HFFc6 (cell line): ENCODE results near the gene SLC8A2. TPM values are rescaled to one million over a fixed set of nuclear protein-coding genes. Genes with fewer than 3 reads are reported as not detected.

Source experiments
- DNase-seq: peaks from one replicate; pipeline ENCODE4 v3.0.0-alpha.2; 2018
- H3K27ac Mint-ChIP-seq: 2 replicates; pipeline ENCODE4 v1.8.0; 2020; ENCODE audit warnings: mild to moderate bottlenecking, mixed read lengths
- H3K27me3 Mint-ChIP-seq: 2 replicates; pipeline ENCODE4 v1.8.0; 2021; ENCODE audit warnings: mild to moderate bottlenecking, moderate library complexity, mixed read lengths; ENCODE audit not compliant: insufficient read depth
- H3K36me3 Mint-ChIP-seq: 2 replicates; pipeline ENCODE4 v1.8.0; 2021; ENCODE audit warnings: low read depth, mixed read lengths
- H3K4me1 Mint-ChIP-seq: 2 replicates; pipeline ENCODE4 v1.8.0; 2020; ENCODE audit warnings: low read depth, mixed read lengths
- H3K4me3 Mint-ChIP-seq: 2 replicates; pipeline ENCODE4 v1.8.0; 2020; ENCODE audit warnings: mild to moderate bottlenecking, moderate library complexity, mixed read lengths
- H3K9me3 Mint-ChIP-seq: 2 replicates; pipeline ENCODE4 v1.8.0; 2020; ENCODE audit warnings: mild to moderate bottlenecking, mixed read lengths
- CTCF ChIP-seq: fragments of 200-600 bp; sonication (generic); IDR thresholded peaks from 2 replicates; pipeline ENCODE4 v1.5.0; 2021; ENCODE audit warnings: antibody characterized with exemption, mild to moderate bottlenecking
- total RNA-seq, 6 experiments: library from RNA; stranded (reverse); fragmentation: NEBNext Ultra II Directional; extraction: Animal tissue kit (Norgen Biotek cat#: 25700); gene quantifications; 2 replicates in 1 of 6; 3 replicates in 5 of 6; pipeline ENCODE4 v1.2.3, GENCODE V29; 2021

The SLC8A2 gene
- total RNA-seq, 6 experiments from 2014 or later: not detected

GRCh38 chr19:47469719-47470118, 2.0 kb downstream of the SLC8A2 start:
- Mint-ChIP-seq H3K36me3 (no peaks in the 10 kb centered on the region), H3K4me1 (peaks cover 11% of the 10 kb centered on the region), H3K9me3 (no peaks in the 10 kb centered on the region), H3K4me3 (no peak overlapping the region), H3K27ac (no peak overlapping the region), H3K27me3 (peaks cover 41% of the 10 kb centered on the region)
- no peak for TF ChIP-seq CTCF
- DNase-seq: no peak

GRCh38 chr19:47469363-47469700, 2.4 kb downstream of the SLC8A2 start:
- no peak overlapping the region for H3K27ac Mint-ChIP-seq
- DNase-seq: no peak
- no peaks in the 10 kb centered on the region for H3K36me3 Mint-ChIP-seq
- H3K4me3 Mint-ChIP-seq: no peak overlapping the region
- no peak for TF ChIP-seq CTCF
- H3K9me3 Mint-ChIP-seq: no peaks in the 10 kb centered on the region
- H3K27me3 Mint-ChIP-seq: peaks cover 43% of the 10 kb centered on the region
- peaks cover 11% of the 10 kb centered on the region for H3K4me1 Mint-ChIP-seq

- Mint-ChIP-seq H3K27ac (no peak overlapping the region), H3K9me3 (no peaks in the 10 kb centered on the region), H3K27me3 (peaks cover 43% of the 10 kb centered on the region), H3K4me3 (no peak overlapping the region), H3K4me1 (peaks cover 11% of the 10 kb centered on the region), H3K36me3 (no peaks in the 10 kb centered on the region)
- no peak for TF ChIP-seq CTCF
- no peak for DNase-seq
Measured at GRCh38 chr19:47467914-47468313, 3.8 kb downstream of the SLC8A2 start.

- Mint-ChIP-seq H3K36me3 (no peaks in the 10 kb centered on the region), H3K9me3 (no peaks in the 10 kb centered on the region), H3K4me3 (no peak overlapping the region), H3K27me3 (peaks cover 42% of the 10 kb centered on the region), H3K4me1 (peaks cover under 1% of the 10 kb centered on the region), H3K27ac (no peak overlapping the region)
- TF ChIP-seq CTCF: no peak
- DNase-seq: no peak
Measured at GRCh38 chr19:47465957-47466356, 5.7 kb downstream of the SLC8A2 start.

GRCh38 chr19:47464675-47465419, 6.8 kb downstream of the SLC8A2 start:
- peaks cover 33% of the 10 kb centered on the region for H3K27me3 Mint-ChIP-seq
- no peak for DNase-seq
- no peak for TF ChIP-seq CTCF
- no peaks in the 10 kb centered on the region for H3K36me3 Mint-ChIP-seq
- no peaks in the 10 kb centered on the region for H3K9me3 Mint-ChIP-seq
- no peak overlapping the region for H3K27ac Mint-ChIP-seq
- H3K4me3 Mint-ChIP-seq: no peak overlapping the region
- H3K4me1 Mint-ChIP-seq: no peaks in the 10 kb centered on the region
